CD8-positive, alpha-beta memory T cell (primary cell): ENCODE results near the gene CD40. TPM values are rescaled to one million over a fixed set of nuclear protein-coding genes. Genes with fewer than 3 reads are reported as not detected.

Experiments used
- CTCF ChIA-PET: fragments of 350-600 bp; sonication (Branson Sonifier 250); formaldehyde crosslinking; loops from one replicate; lab custom pipeline; 2021; ENCODE audit warnings: antibody characterized with exemption; lab: Charles Lee
- POLR2A ChIA-PET: fragments of 350-600 bp; sonication (Branson Sonifier 250); formaldehyde crosslinking; loops from one replicate; lab custom pipeline; 2021; ENCODE audit warnings: antibody characterized with exemption; lab: Charles Lee
- DNase-seq, 5 donors: peaks; one replicate each; pipeline versions ENCODE4 v3.0.0 to v3.0.0-alpha.2; 2020 to 2022; ENCODE audit warnings: mixed read lengths in 1 of 5
- H3K27ac ChIP-seq: one replicate; pipeline ENCODE4 v1.7.0; 2013; ENCODE audit warnings: low read depth, mild to moderate bottlenecking, low read length, moderate library complexity
- H3K27me3 ChIP-seq: 2 replicates; pipeline ENCODE4 v1.7.0; 2013; ENCODE audit warnings: low read length, mild to moderate bottlenecking; ENCODE audit not compliant: insufficient read depth, poor library complexity, severe bottlenecking
- H3K36me3 ChIP-seq: 2 replicates; pipeline ENCODE4 v1.7.0; 2013; ENCODE audit warnings: mild to moderate bottlenecking, low read length, moderate library complexity; ENCODE audit not compliant: insufficient read depth
- H3K4me1 ChIP-seq: 2 replicates; pipeline ENCODE4 v1.7.0; 2013; ENCODE audit warnings: mild to moderate bottlenecking, low read length, moderate library complexity; ENCODE audit not compliant: insufficient read depth
- H3K4me3 ChIP-seq: 2 replicates; pipeline ENCODE4 v1.7.0; 2013; ENCODE audit warnings: mild to moderate bottlenecking, low read length
- H3K9me3 ChIP-seq: 2 replicates; pipeline ENCODE4 v1.7.0; 2013; ENCODE audit warnings: mild to moderate bottlenecking, low read length
- H3K27ac Mint-ChIP-seq, 8 donors: one replicate each; pipeline ENCODE4 v1.8.0; 2020 to 2021; ENCODE audit warnings: mixed read lengths in 8 of 8, mild to moderate bottlenecking in 6 of 8, inconsistent platforms in 3 of 8, moderate library complexity in 3 of 8
- H3K27me3 Mint-ChIP-seq, 2 donors: one replicate each; pipeline ENCODE4 v1.8.0; 2020 to 2021; ENCODE audit warnings: mixed read lengths in 2 of 2, mild to moderate bottlenecking in 1 of 2, moderate library complexity in 1 of 2
- H3K36me3 Mint-ChIP-seq, 3 donors: one replicate each; pipeline ENCODE4 v1.8.0; 2020 to 2021; ENCODE audit warnings: mixed read lengths in 3 of 3, inconsistent platforms in 1 of 3, mild to moderate bottlenecking in 1 of 3
- H3K4me1 Mint-ChIP-seq, 3 donors: one replicate each; pipeline ENCODE4 v1.8.0; 2020 to 2021; ENCODE audit warnings: mixed read lengths in 3 of 3, inconsistent platforms in 1 of 3, mild to moderate bottlenecking in 1 of 3
- H3K4me3 Mint-ChIP-seq, 7 donors: one replicate each; pipeline ENCODE4 v1.8.0; 2020 to 2021; ENCODE audit warnings: mixed read lengths in 7 of 7, mild to moderate bottlenecking in 6 of 7, moderate library complexity in 4 of 7, inconsistent platforms in 2 of 7
- H3K9me3 Mint-ChIP-seq, 5 donors: one replicate each; pipeline ENCODE4 v1.8.0; 2020 to 2022; ENCODE audit warnings: mixed read lengths in 5 of 5, mild to moderate bottlenecking in 3 of 5, moderate library complexity in 2 of 5, inconsistent platforms in 1 of 5
- polyA plus RNA-seq: library from polyadenylated mRNA; unstranded; fragments of 300-500 nt; fragmentation: Illumina TruSeq; gene quantifications from one replicate; pipeline ENCODE4 v1.2.3, GENCODE V29; 2021
- total RNA-seq, 2 experiments: library from RNA; stranded (reverse); gene quantifications; one replicate each; pipeline ENCODE4 v1.2.3, GENCODE V29; 2021

The CD40 gene
- total RNA-seq (1 to 10 TPM; 3.5 to 4.1 TPM), polyA plus RNA-seq (2.8 TPM)

DNA sequence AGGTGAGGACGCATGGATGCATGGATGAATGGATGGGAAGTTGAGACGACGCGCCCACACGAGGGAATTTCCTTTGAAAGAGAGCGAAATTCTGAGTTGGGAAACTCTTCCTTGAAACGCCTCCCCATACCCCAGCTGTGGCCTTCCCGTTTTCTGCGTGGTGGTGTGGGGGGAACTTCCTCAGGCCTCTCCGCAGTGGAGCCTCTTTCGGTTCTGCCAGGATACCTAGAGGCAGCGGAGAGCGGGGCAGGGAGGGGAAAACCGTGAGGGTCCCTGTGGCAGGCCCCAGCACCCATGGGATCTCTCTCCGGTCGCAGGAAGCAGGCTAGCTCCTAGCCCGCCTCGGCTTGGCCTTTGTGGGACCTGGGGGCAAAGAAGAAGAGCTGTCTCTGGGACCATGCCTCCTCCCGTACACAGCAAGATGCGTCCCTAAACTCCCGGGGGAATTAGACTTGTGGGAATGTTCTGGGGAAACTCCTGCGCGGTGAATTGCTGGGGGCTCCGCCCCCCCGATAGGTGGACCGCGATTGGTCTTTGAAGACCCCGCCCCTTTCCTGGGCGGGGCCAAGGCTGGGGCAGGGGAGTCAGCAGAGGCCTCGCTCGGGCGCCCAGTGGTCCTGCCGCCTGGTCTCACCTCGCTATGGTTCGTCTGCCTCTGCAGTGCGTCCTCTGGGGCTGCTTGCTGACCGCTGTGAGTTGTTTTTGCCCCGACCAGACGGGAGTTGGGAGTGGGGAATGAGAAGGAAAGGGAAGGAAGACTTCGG lies at the start of gene CD40:
Gene CD40 (plus strand): TSS at position 611 of the 764 bp plus-strand sequence. CDS start 30 bp downstream, at position 641.
- peaks cover 9% of the 10 kb centered on the region for H3K4me1 ChIP-seq
- peak within 1 kb of the TSS; percentile 76 for H3K4me3 ChIP-seq
- Mint-ChIP-seq H3K4me1 (peaks cover 17 to 31% (median 19%) of the 10 kb centered on the region in 3 donors), H3K27me3 (peaks cover 0 to 15% of the 10 kb centered on the region in 2 donors), H3K9me3 (no peaks in the 10 kb centered on the region), H3K36me3 (peaks cover 0 to 10% (median 0%) of the 10 kb centered on the region in 3 donors), H3K4me3 (peak within 1 kb of the TSS; percentile 73 to 97 (median 93)), H3K27ac (peak within 1 kb of the TSS in 6 of 8 donors; percentile 35 to 97 (median 88))
- POLR2A ChIA-PET = interaction anchor here (0.6 kb wide), 1 partner anchor 147 kb away, joined by 3 read pairs; no protein-coding TSS in a partner anchor
- CTCF ChIA-PET = interaction anchor here (1.1 kb wide), 1 partner anchor 104 kb away, joined by 3 read pairs; no protein-coding TSS in a partner anchor
- DNase-seq = peak; percentile 53 to 83 (median 69)
- no peaks in the 10 kb centered on the region for H3K27me3 ChIP-seq
- no peaks in the 10 kb centered on the region for H3K36me3 ChIP-seq
- no peaks in the 10 kb centered on the region for H3K9me3 ChIP-seq
- H3K27ac ChIP-seq = no peak within 1 kb of the TSS

DNA sequence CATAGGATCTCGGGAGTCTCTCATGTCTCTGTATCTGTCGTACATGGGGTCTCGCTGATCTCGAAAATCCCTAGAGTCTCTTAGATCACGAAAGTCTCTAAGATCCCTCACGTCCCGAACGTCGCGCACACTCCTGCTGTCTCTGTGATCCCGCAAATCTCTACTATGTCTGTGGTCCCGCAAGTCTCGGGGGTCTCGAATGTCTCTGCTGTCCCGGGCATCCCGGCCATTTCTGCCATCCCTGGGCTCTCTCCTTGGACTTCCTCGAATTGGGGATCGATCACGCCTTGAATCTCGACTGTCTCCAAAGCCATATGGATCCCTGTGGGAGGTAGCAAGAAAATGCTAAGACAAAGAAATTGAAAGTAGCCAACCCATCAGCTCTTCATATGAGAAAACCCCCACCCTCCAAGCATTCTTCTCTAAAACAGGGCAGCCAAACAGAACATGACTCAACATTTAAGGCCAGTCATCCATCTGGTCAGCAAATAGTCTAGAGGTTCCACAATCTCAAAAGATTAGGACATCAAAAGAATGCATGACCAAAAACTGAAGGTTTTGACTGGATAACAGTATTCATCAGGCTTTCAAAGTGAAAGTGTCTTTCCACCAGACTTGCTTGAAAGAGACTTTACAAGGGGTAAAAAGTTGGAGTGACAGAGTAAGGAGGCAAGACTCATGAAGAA lies 47.8 kb upstream of the CD40 start:
- Mint-ChIP-seq H3K36me3 (peaks cover 23 to 51% (median 24%) of the 10 kb centered on the region in 3 donors), H3K4me3 (no peak overlapping the region), H3K9me3 (no peaks in the 10 kb centered on the region), H3K4me1 (peaks cover 5 to 17% (median 9%) of the 10 kb centered on the region in 3 donors), H3K27me3 (no peaks in the 10 kb centered on the region), H3K27ac (no peak overlapping the region)
- Histone ChIP-seq H3K36me3 (peaks cover 38% of the 10 kb centered on the region), H3K9me3 (no peaks in the 10 kb centered on the region), H3K27me3 (no peaks in the 10 kb centered on the region), H3K4me3 (no peak overlapping the region), H3K27ac (no peak overlapping the region), H3K4me1 (no peaks in the 10 kb centered on the region)
- CTCF ChIA-PET = no interaction called here
- no peak for DNase-seq
- POLR2A ChIA-PET = no interaction called here

DNA sequence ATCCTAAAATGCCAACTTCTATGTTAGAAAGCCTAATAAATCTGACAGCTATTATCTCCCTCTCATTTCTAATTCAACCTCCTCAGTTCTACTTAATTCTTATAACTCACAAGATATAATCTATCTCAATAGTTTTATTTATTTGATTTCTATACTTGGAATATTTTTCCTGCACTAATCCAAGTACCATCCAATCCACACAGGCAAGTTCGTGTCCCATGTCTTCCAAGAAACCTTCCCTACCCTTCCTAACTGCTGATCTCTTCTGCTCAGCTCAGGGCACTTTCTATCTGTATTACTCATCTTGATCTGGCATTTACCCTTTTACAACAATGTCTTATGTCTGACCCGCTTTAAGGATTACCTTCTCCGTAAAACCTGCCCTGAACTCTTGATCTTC lies 46.5 kb upstream of the CD40 start:
- Mint-ChIP-seq H3K36me3 (peaks cover 17 to 50% (median 23%) of the 10 kb centered on the region in 3 donors), H3K9me3 (no peaks in the 10 kb centered on the region), H3K27ac (no peak overlapping the region), H3K27me3 (no peaks in the 10 kb centered on the region), H3K4me1 (peaks cover 8 to 22% (median 9%) of the 10 kb centered on the region in 3 donors), H3K4me3 (no peak overlapping the region)
- H3K4me1 ChIP-seq = no peaks in the 10 kb centered on the region
- no peak overlapping the region for H3K27ac ChIP-seq
- CTCF ChIA-PET = no interaction called here
- no peak overlapping the region for H3K4me3 ChIP-seq
- peaks cover 26% of the 10 kb centered on the region for H3K36me3 ChIP-seq
- no peaks in the 10 kb centered on the region for H3K27me3 ChIP-seq
- POLR2A ChIA-PET = no interaction called here
- no peaks in the 10 kb centered on the region for H3K9me3 ChIP-seq
- no peak for DNase-seq

DNA sequence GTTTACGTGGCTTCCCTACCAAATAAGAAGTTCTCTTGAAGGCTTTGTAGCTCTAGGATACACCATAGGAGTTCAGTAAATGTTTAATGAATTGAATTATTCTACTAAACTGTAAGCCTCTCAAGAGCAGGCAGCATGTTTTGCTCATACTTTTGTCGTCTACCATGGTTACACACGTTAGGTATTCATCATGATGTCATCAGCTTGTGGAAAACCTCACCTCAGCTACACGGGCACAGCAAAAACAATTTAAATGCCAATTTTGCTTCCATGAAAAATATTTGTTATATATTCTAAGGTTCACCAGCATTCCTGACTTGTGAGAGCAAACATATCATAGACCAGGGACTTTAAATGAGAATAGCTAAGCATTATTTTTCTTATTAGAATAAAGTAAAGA lies 45.1 kb upstream of the CD40 start:
- ChIA-PET CTCF (no interaction called here), POLR2A (no interaction called here)
- H3K4me3 ChIP-seq = no peak overlapping the region
- no peaks in the 10 kb centered on the region for H3K4me1 ChIP-seq
- no peak overlapping the region for H3K27ac Mint-ChIP-seq
- no peaks in the 10 kb centered on the region for H3K27me3 Mint-ChIP-seq
- no peaks in the 10 kb centered on the region for H3K9me3 ChIP-seq
- no peak overlapping the region for H3K4me3 Mint-ChIP-seq
- peaks cover 16 to 51% (median 24%) of the 10 kb centered on the region in 3 donors for H3K36me3 Mint-ChIP-seq
- peaks cover 8 to 27% (median 9%) of the 10 kb centered on the region in 3 donors for H3K4me1 Mint-ChIP-seq
- DNase-seq = no peak
- no peaks in the 10 kb centered on the region for H3K27me3 ChIP-seq
- no peaks in the 10 kb centered on the region for H3K9me3 Mint-ChIP-seq
- no peak overlapping the region for H3K27ac ChIP-seq
- H3K36me3 ChIP-seq = peaks cover 23% of the 10 kb centered on the region

DNA sequence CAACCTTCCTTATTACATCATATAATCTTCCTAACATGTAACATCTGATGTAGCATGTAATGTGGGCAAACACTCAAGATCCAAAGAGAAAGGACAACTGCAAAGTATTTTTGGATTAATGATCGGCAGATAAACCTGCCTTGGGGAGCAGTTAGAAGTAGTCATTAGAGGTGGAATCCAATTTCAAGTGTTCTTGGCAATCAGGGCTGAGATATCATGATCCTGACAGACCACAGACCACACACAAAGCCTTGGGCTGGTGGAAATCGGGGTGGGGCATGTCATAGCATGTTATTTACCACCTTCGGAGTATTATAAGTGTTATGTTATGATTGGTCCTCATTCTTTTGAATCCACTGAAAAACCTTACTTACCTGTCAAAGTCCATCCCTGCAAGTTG lies 44.7 kb upstream of the CD40 start:
- Histone ChIP-seq H3K27me3 (no peaks in the 10 kb centered on the region), H3K27ac (no peak overlapping the region), H3K36me3 (peaks cover 22% of the 10 kb centered on the region), H3K4me1 (no peaks in the 10 kb centered on the region), H3K9me3 (no peaks in the 10 kb centered on the region), H3K4me3 (no peak overlapping the region)
- ChIA-PET CTCF (no interaction called here), POLR2A (no interaction called here)
- peaks cover 12 to 51% (median 21%) of the 10 kb centered on the region in 3 donors for H3K36me3 Mint-ChIP-seq
- H3K27me3 Mint-ChIP-seq = no peaks in the 10 kb centered on the region
- peaks cover 8 to 30% (median 9%) of the 10 kb centered on the region in 3 donors for H3K4me1 Mint-ChIP-seq
- no peak overlapping the region for H3K4me3 Mint-ChIP-seq
- no peak for DNase-seq
- H3K27ac Mint-ChIP-seq = no peak overlapping the region
- H3K9me3 Mint-ChIP-seq = no peaks in the 10 kb centered on the region

DNA sequence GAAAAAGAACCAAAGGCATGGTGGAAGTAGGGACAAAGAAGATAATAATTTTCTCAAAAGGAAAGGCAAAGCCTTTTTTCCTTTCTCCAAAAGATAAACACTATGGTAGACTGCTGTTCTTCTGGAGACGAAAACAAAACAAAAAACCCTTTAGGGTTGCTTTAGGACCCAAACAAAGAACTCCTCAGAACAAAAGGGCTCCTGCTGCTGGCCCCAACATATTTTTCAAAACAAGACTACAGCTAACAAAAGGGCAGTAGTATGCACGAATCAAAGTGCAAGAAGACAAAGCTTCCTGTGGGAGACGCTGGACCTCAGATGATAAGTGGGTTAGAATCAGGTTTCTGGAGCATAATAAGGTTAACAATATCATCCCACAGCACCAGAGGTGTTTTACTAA lies 44.1 kb upstream of the CD40 start:
- ChIA-PET POLR2A (no interaction called here), CTCF (no interaction called here)
- no peak overlapping the region for H3K27ac ChIP-seq
- no peak overlapping the region for H3K4me3 Mint-ChIP-seq
- H3K9me3 ChIP-seq = no peaks in the 10 kb centered on the region
- H3K4me1 ChIP-seq = no peaks in the 10 kb centered on the region
- DNase-seq = no peak
- H3K4me3 ChIP-seq = no peak overlapping the region
- H3K9me3 Mint-ChIP-seq = no peaks in the 10 kb centered on the region
- H3K36me3 Mint-ChIP-seq = peaks cover 9 to 54% (median 18%) of the 10 kb centered on the region in 3 donors
- no peaks in the 10 kb centered on the region for H3K27me3 ChIP-seq
- peaks cover 26% of the 10 kb centered on the region for H3K36me3 ChIP-seq
- no peaks in the 10 kb centered on the region for H3K27me3 Mint-ChIP-seq
- H3K27ac Mint-ChIP-seq = peak overlapping the region in 1 of 8 donors; percentile 31
- peaks cover 9 to 36% (median 10%) of the 10 kb centered on the region in 3 donors for H3K4me1 Mint-ChIP-seq

DNA sequence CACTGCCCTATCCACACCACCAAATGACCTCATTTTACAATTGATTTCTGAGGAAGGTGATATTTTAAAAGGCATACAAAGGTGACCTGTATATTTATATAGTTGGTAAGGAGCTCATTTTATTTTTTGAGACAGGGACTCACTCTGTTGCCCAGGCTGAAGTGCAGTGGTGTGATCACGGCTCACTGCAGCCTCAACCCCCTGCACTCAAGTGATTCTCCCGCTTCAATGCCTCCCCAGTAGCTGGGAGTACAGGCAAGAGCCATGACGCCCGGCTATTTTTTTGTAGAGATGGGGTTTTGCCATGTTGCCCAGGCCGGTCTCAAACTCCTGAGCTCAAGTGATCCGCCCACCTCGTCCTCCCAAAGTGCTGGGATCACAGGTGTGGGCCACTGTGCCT lies 41.3 kb upstream of the CD40 start:
- no peaks in the 10 kb centered on the region for H3K27me3 ChIP-seq
- no peak overlapping the region for H3K4me3 ChIP-seq
- Mint-ChIP-seq H3K27me3 (no peaks in the 10 kb centered on the region), H3K27ac (no peak overlapping the region), H3K4me3 (no peak overlapping the region), H3K36me3 (peaks cover 0 to 65% (median 18%) of the 10 kb centered on the region in 3 donors), H3K4me1 (peaks cover 23 to 59% (median 34%) of the 10 kb centered on the region in 3 donors), H3K9me3 (no peaks in the 10 kb centered on the region)
- no peaks in the 10 kb centered on the region for H3K9me3 ChIP-seq
- no peak for DNase-seq
- CTCF ChIA-PET = no interaction called here
- H3K4me1 ChIP-seq = no peaks in the 10 kb centered on the region
- H3K27ac ChIP-seq = no peak overlapping the region
- POLR2A ChIA-PET = no interaction called here
- H3K36me3 ChIP-seq = peaks cover 17% of the 10 kb centered on the region
